ENCODE results near the gene RYR2.

Gene RYR2

GRCh38 chr1:237041795-237042525, at the start of gene RYR2:
Gene RYR2 (plus strand): TSS chr1:237042184. CDS start chr1:237042522, 338 bp downstream.
- no peak for DNase-seq (ENCODE audit: low read depth in 2 of 2, low spot score in 1 of 2)

DNA sequence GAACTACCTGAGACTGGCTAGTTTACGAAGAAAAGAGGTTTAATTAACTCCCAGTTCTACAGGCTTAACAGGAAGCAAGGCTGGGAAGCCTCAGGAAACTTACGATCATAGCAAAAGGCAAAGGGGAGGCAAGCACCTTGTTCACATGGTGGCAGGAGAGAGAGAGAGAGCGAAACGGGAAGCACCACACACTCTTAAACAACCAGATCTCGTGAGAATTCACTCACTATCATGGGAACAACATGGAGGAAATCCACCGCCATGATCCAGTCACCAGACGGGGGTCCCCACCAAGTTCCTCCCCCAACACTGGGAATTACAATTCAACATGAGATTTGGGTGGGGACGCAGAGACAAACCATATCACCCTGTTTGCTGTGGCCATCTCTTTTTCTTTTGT, 49.5 kb upstream of the RYR2 start:
- no peak for DNase-seq (ENCODE audit: low read depth in 2 of 2, low spot score in 1 of 2)

DNA sequence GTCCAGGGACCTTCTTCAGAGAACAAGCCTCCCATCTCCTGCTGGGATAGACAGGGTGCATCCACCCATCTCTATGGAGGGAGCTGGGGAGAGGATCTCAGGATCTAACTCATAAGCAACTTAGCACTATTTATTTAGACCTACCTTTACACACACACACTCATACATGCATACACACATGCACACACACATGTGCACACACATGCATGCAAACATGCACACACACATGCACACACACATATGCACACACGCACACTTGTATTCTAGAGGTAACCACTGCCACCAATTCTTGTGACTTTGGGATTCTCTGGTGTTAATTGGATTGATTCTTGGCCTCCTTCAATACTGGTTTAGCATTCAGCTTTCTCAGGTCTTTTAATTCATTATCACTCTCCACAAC, 47.5 kb upstream of the RYR2 start:
- DNase-seq (ENCODE audit: low read depth in 2 of 2, low spot score in 1 of 2) = no peak

- no peak for DNase-seq (ENCODE audit: low read depth in 2 of 2, low spot score in 1 of 2)
Observed at GRCh38 chr1:236997361-236997760, 44.6 kb upstream of the RYR2 start.

GRCh38 chr1:236997882-236998281, 44.1 kb upstream of the RYR2 start:
- no peak for DNase-seq (ENCODE audit: low read depth in 2 of 2, low spot score in 1 of 2)

DNA sequence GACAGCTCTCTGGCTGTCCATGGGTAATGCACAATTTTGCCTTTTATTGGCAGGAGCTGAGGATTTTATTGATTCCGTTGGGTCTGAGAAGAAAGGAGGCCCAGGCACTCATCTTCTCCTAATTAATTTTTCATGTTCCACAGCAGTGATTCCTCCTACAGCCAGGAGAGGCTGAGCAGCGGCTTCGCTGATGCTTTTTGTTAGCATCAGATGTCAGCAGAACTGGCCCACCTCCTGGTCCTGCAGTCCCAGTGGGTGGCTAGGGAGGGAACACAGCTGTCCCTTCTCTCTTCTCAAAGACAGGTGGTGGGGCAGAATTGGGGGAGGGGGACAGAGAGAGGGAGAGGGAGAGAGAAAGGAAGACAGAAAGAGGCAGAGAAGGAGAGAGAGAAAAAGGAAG, 43.4 kb upstream of the RYR2 start:
- no peak for DNase-seq (ENCODE audit: low read depth in 2 of 2, low spot score in 1 of 2)

GRCh38 chr1:237000191-237000590, 41.8 kb upstream of the RYR2 start:
- no peak for DNase-seq (ENCODE audit: low read depth in 2 of 2, low spot score in 1 of 2)

GRCh38 chr1:237003516-237003915, 38.5 kb upstream of the RYR2 start:
- no peak for DNase-seq (ENCODE audit: low read depth in 2 of 2, low spot score in 1 of 2)

DNA sequence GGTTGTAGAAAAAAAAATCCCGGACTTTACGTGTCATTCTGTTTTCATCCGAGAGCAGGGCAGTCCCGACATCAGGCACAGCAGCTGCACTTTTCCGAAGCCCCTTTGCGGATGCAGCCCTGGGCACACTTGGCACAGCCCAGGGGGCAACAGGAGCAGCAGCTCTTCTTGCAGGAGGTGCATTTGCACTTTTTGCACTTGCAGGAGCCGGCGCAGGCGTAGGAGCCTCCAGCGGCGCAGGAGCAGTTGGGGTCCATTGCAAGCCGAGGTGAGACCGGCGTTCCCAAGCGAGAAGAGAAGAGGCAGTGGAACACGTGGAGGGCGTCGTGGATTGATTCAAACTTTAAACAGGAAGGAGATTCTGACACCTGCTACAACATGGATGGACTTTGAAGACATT, 37.9 kb upstream of the RYR2 start, which contains the start of gene MT1HL1:
TSS of gene MT1HL1 (minus strand) at position 326 of the 400 bp plus-strand sequence. CDS start at position 257, 69 bp downstream.
- DNase-seq (ENCODE audit: low read depth in 2 of 2, low spot score in 1 of 2) = no peak

- DNase-seq (ENCODE audit: low read depth in 2 of 2, low spot score in 1 of 2) = no peak
Observed at GRCh38 chr1:237005674-237006073, 36.3 kb upstream of the RYR2 start.

- no peak for DNase-seq (ENCODE audit: low read depth in 2 of 2, low spot score in 1 of 2)
Observed at GRCh38 chr1:237007147-237007881, 34.7 kb upstream of the RYR2 start.

GRCh38 chr1:237009611-237010010, 32.4 kb upstream of the RYR2 start:
- DNase-seq (ENCODE audit: low read depth in 2 of 2, low spot score in 1 of 2) = no peak

DNA sequence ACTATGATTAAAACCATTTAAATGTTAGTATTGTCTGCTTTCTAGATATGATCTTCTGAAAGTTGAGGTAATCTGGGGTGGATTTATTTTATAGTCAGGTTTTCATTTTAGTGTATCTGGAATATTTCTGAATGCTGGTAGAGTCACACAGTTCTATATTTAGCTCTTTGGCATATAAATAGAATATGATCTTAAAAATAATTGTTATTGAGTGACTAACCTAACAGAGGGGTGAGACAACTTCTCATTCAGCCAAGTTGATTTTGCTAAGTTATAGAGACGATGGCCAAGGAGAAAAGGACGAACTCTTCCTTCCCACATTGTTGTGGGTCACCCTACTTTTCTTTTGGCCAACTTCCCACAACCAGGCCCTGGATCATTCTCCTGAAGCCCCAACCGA, 30.6 kb upstream of the RYR2 start:
- DNase-seq (ENCODE audit: low read depth in 2 of 2, low spot score in 1 of 2) = no peak

- no peak for DNase-seq (ENCODE audit: low read depth in 2 of 2, low spot score in 1 of 2)
Observed at GRCh38 chr1:237012361-237012760, 29.6 kb upstream of the RYR2 start.

- no peak for DNase-seq (ENCODE audit: low read depth in 2 of 2, low spot score in 1 of 2)
Observed at GRCh38 chr1:237012788-237013383, 29.1 kb upstream of the RYR2 start.

DNA sequence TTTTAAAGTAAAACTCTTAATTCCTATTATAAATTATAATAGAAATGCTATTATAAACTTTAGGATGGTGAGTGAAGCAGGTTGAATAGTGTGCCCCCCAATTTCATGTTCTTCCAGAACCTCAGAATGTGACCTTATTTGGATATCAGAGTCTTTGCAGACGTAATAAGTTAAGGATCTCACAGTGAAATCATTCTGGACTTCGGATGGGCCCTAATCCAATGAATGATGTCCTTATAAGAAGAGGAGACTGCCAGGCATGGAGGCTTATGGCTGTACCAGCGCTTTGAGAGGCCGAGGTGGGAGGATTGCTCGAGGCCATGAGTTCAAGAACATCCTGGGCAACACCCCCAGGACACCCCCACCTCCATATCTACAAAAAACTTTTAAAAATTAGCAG, 28.4 kb upstream of the RYR2 start:
- DNase-seq (ENCODE audit: low read depth in 2 of 2, low spot score in 1 of 2) = no peak

DNA sequence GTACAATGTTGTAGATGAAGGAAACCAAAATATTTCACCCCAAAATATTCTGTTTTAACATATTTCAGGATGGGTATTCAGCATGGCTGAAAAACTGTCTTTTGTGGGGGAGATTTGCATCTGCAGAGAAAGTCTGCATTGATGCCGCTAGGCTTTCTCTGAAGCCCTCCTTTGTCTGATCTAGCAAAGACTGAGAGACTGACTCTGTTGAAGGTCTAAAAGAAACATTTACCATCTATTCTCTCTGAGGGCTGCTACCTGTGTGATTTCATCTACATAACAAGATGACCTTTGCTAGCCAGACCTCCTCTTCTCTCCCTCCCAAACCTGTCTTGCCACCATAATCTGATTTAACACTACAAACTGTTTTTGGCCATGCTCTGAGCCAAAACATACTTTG, 25.4 kb upstream of the RYR2 start:
- no peak for DNase-seq (ENCODE audit: low read depth in 2 of 2, low spot score in 1 of 2)

DNA sequence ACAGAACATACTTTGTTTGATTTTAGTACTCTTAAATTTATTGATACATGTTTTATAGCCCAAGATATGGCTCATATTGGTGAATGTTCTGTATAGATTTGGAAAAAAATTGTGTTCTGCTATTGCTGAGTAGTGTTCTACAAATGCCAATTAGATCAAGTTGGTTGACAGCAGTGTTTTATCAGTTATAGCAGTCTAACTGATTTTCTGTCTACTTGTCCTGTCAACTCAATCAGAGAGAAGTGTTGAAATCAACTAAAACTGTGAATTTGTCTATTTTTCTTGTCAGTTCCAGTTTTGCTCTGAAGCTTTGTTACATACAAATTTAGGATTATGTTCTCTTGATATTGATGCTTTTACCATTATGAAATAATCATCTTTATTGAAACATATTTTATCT, 23.1 kb upstream of the RYR2 start:
- no peak for DNase-seq (ENCODE audit: low read depth in 2 of 2, low spot score in 1 of 2)

DNA sequence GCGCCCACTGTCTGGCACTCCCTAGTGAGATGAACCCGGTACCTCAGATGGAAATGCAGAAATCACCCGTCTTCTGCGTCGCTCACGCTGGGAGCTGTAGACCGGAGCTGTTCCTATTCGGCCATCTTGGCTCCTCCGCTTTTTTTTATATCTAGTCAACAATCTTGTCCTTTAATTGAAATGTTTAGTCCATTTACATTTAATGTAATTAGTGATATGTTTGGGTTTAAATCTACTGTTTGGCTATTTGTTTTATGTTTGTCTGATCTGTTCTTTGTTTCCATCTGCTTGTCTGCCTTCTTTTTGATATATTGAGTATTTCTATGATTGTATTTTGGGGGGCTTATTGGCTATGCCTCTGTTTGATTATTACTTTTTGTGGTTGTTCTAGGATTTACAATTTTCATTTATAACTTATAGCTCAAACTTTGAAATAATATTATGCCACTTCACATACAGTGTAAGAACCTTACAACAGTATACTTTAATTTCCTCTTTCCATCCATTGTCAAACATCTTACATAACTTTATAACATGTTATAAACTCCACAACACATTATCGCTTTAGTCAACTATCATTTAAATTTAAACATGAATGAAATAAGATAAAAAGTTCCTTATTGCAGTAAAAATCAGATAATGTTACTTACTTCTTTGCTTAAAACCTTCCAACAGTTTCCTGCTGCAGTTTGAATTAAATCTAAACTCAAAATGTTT, 16.5 kb upstream of the RYR2 start:
- DNase-seq (ENCODE audit: low read depth in 2 of 2, low spot score in 1 of 2) = no peak

- DNase-seq (ENCODE audit: low read depth in 2 of 2, low spot score in 1 of 2) = no peak
Observed at GRCh38 chr1:237029240-237029639, 12.7 kb upstream of the RYR2 start.

DNA sequence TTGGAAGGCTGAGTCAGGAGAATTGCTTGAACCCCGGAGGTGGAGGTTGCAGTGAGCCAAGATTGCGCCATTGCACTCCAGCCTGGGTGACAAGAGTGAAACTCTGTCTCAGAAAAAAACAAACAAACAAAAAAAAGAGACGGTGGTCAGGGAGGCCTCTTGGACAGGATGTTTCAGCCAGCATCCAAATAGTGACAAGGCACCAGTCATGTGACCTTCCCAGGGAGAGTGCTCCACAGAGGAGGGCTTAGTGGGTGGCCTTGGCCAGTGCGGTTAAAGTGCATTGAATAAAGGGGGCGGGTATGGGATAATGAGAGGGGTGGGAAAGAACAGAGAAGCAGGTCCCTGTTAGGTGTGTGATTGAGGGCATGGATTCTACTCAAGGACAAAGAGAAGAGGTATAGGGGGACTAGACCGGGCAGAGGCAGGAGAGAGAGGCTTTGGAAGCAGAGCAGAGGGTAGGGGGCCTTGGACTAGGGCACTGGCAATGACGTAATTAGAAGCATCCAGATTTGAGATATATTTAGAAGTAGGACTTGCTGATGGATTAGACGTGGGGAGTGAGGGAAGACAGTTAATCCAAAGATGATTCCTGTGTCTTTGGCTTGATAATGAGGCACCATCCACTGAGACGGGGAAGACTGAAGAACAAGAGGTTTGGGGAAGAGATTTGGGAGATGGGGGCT, 12.0 kb upstream of the RYR2 start:
- DNase-seq (ENCODE audit: low read depth in 2 of 2, low spot score in 1 of 2) = no peak
